ENCODE measurements around the gene UMOD.

UMOD gene

GRCh38 chr16:20327444-20328041 is 25.0 kb downstream of the UMOD start, which contains the start of gene GP2:
Gene GP2, minus strand, starts transcription at chr16:20327513. Its CDS starts 1,082 bp downstream, at chr16:20326431.
- Histone ChIP-seq H3K79me2 (ENCODE audit: low read length) (no peaks in the 10 kb centered on the region), H3K4me3 (ENCODE audit: low read length) (no peak within 1 kb of the TSS), H3K27me3 (ENCODE audit: low read depth, low read length) (peaks cover 21% of the 10 kb centered on the region), H4K20me1 (ENCODE audit: insufficient read depth, low read length) (no peaks in the 10 kb centered on the region), H3K4me2 (ENCODE audit: low read length) (no peak within 1 kb of the TSS), H3K36me3 (replicated peaks; ENCODE audit: low read depth, low read length) (no peaks in the 10 kb centered on the region), H3K27ac (ENCODE audit: low read length) (no peak within 1 kb of the TSS), H3K9me3 (ENCODE audit: insufficient read depth, low read length) (no peaks in the 10 kb centered on the region), H2AFZ (ENCODE audit: low read depth, low read length) (no peak within 1 kb of the TSS), H3K4me1 (ENCODE audit: low read length) (no peaks in the 10 kb centered on the region), H3K9ac (ENCODE audit: low read length) (no peak within 1 kb of the TSS)
- no peak for TF ChIP-seq CTCF (IDR thresholded peaks at IDR 0.05; ENCODE audit: low read depth, low read length)
- TF ChIP-seq EZH2phosphoT487 (IDR thresholded peaks at IDR 0.05; ENCODE audit: low read depth): no peak

DNA sequence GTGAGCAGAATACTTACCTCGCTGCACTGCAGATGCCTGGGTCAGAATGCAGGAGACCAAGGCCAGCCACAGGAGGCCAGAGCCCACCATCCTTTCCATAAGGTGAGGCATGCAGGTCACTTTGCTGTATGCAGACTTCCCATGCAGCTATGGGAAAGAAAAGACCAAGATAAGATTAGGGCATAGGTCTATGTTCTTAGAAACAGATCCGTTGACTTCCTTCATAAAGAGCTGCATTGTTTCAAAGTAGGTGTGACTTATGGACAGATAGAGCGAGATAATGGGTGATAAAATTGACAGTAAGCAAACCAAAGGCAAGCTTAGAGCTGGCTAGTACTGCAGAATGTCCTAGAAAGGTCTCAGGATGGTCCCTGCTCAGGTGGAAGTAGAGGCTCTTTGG is 26.2 kb downstream of the UMOD start:
- H3K4me1 ChIP-seq (ENCODE audit: low read length): no peaks in the 10 kb centered on the region
- no peaks in the 10 kb centered on the region for H3K79me2 ChIP-seq (ENCODE audit: low read length)
- no peak overlapping the region for H3K4me3 ChIP-seq (ENCODE audit: low read length)
- no peaks in the 10 kb centered on the region for H3K36me3 ChIP-seq (replicated peaks; ENCODE audit: low read depth, low read length)
- no peak overlapping the region for H3K4me2 ChIP-seq (ENCODE audit: low read length)
- TF ChIP-seq CTCF (IDR thresholded peaks at IDR 0.05; ENCODE audit: low read depth, low read length) (no peak), EZH2phosphoT487 (IDR thresholded peaks at IDR 0.05; ENCODE audit: low read depth) (no peak)
- H3K27ac ChIP-seq (ENCODE audit: low read length): no peak overlapping the region
- H2AFZ ChIP-seq (ENCODE audit: low read depth, low read length): no peak overlapping the region
- no peaks in the 10 kb centered on the region for H3K9me3 ChIP-seq (ENCODE audit: insufficient read depth, low read length)
- H4K20me1 ChIP-seq (ENCODE audit: insufficient read depth, low read length): no peaks in the 10 kb centered on the region
- H3K27me3 ChIP-seq (ENCODE audit: low read depth, low read length): peaks cover 24% of the 10 kb centered on the region
- H3K9ac ChIP-seq (ENCODE audit: low read length): no peak overlapping the region

DNA sequence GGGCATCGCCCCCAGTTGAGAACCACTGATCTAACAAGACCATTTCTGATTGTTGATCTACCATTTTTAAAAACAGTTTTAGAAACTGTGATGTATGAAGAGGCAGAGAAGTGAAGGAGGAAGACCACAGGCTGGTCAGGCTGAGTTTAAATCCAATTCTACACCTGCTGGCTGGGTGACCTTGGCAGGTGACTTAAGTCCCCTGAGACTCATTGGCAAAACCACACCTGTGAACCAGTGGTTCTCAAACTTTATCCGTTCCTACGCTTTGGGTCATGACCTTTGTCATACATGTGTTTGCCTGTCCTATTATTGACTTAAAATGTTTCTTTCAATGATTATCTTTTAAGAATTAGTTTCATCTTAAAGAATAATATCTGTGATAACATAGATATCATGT is 27.5 kb downstream of the UMOD start:
- Histone ChIP-seq H3K4me3 (ENCODE audit: low read length) (no peak overlapping the region), H3K36me3 (replicated peaks; ENCODE audit: low read depth, low read length) (no peaks in the 10 kb centered on the region), H3K27me3 (ENCODE audit: low read depth, low read length) (peaks cover 32% of the 10 kb centered on the region), H3K9me3 (ENCODE audit: insufficient read depth, low read length) (no peaks in the 10 kb centered on the region), H4K20me1 (ENCODE audit: insufficient read depth, low read length) (no peaks in the 10 kb centered on the region), H2AFZ (ENCODE audit: low read depth, low read length) (no peak overlapping the region), H3K4me2 (ENCODE audit: low read length) (no peak overlapping the region), H3K79me2 (ENCODE audit: low read length) (no peaks in the 10 kb centered on the region), H3K27ac (ENCODE audit: low read length) (no peak overlapping the region), H3K4me1 (ENCODE audit: low read length) (no peaks in the 10 kb centered on the region), H3K9ac (ENCODE audit: low read length) (no peak overlapping the region)
- TF ChIP-seq EZH2phosphoT487 (IDR thresholded peaks at IDR 0.05; ENCODE audit: low read depth) (no peak), CTCF (IDR thresholded peaks at IDR 0.05; ENCODE audit: low read depth, low read length) (no peak)

- Histone ChIP-seq H3K79me2 (ENCODE audit: low read length) (no peaks in the 10 kb centered on the region), H3K9me3 (ENCODE audit: insufficient read depth, low read length) (no peaks in the 10 kb centered on the region), H3K4me3 (ENCODE audit: low read length) (no peak overlapping the region), H3K27me3 (ENCODE audit: low read depth, low read length) (peaks cover 44% of the 10 kb centered on the region; the same call in 1 of the 2 replicates), H4K20me1 (ENCODE audit: insufficient read depth, low read length) (no peaks in the 10 kb centered on the region), H3K36me3 (replicated peaks; ENCODE audit: low read depth, low read length) (no peaks in the 10 kb centered on the region), H3K9ac (ENCODE audit: low read length) (no peak overlapping the region), H3K27ac (ENCODE audit: low read length) (no peak overlapping the region), H2AFZ (ENCODE audit: low read depth, low read length) (no peak overlapping the region), H3K4me1 (ENCODE audit: low read length) (no peaks in the 10 kb centered on the region), H3K4me2 (ENCODE audit: low read length) (no peak overlapping the region)
- no peak for TF ChIP-seq CTCF (IDR thresholded peaks at IDR 0.05; ENCODE audit: low read depth, low read length)
- TF ChIP-seq EZH2phosphoT487 (IDR thresholded peaks at IDR 0.05; ENCODE audit: low read depth): no peak
Observed at GRCh38 chr16:20323591-20324117, 28.9 kb downstream of the UMOD start.
